ENCODE data around the gene AP4S1.
"Not testable (repeated sequence)": the region's sequence is repeated elsewhere in the genome, so short reads cannot be mapped to it uniquely, and the experiment has no call there.

AP4S1 gene

DNA sequence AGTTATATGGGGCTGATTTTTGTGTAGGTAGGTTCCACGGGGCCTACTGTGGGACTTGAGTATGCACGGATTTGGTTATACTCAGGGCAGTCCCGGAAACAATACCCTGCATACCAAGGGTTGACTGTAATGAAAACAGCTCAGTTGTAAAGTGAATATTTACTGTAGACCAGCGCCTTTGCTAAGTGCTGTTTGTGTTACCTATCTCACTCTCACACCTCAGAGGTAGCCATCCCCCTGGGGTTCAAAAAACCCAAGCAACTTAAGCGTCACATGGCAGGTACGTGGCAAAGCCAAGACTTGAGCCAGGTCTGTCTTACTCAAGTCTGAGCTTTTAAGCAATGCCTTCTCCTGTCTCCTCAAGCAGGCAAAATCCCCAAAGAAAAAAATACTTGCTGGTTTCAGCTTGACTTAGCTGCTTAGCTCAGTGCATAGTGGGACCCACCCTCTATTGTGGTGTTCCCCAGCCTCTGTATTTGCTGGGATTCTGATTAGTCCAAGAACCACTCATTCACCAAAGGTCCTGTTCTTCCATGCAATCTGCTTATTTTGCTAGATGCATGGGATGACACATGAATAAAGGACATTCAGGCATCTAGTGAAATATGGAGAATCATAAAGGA is 34.9 kb downstream of the AP4S1 start:
- Histone ChIP-seq H3K9me3 (ENCODE audit: severe bottlenecking) (no peaks in the 10 kb centered on the region), H3K27ac (peak overlapping the region; percentile 36), H3K4me3 (ENCODE audit: low read depth, low read length) (no peak overlapping the region), H3K36me3 (no peaks in the 10 kb centered on the region), H3K27me3 (ENCODE audit: insufficient read depth, low read depth, severe bottlenecking) (no peaks in the 10 kb centered on the region)
- TF ChIP-seq, protein P1, sequence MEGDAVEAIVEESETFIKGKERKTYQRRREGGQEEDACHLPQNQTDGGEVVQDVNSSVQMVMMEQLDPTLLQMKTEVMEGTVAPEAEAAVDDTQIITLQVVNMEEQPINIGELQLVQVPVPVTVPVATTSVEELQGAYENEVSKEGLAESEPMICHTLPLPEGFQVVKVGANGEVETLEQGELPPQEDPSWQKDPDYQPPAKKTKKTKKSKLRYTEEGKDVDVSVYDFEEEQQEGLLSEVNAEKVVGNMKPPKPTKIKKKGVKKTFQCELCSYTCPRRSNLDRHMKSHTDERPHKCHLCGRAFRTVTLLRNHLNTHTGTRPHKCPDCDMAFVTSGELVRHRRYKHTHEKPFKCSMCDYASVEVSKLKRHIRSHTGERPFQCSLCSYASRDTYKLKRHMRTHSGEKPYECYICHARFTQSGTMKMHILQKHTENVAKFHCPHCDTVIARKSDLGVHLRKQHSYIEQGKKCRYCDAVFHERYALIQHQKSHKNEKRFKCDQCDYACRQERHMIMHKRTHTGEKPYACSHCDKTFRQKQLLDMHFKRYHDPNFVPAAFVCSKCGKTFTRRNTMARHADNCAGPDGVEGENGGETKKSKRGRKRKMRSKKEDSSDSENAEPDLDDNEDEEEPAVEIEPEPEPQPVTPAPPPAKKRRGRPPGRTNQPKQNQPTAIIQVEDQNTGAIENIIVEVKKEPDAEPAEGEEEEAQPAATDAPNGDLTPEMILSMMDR (IDR thresholded peaks at IDR 0.05; ENCODE audit: low read depth, low read length): no peak
- DNase-seq: no peak

DNA sequence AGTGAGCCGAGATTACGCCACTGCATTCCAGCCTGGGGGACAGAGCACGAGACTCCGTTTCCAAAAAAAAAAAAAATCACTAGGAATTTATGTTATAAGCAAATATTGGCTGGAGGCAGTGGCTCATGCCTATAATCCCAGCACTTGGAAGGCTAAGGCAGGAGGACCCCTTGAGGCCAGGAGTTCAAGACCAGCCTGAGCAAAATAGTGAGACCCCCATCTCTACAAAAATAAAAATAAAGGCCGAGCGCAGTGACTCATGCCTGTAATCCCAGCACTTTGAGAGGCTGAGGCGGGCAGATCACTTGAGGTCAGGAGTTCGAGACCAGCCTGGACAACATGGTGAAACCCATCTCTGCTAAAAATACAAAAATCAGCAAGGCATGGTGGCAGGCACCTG is 37.5 kb downstream of the AP4S1 start:
- not testable (repeated sequence) for H3K27ac ChIP-seq; H3K27me3 ChIP-seq (ENCODE audit: insufficient read depth, low read depth, severe bottlenecking); H3K9me3 ChIP-seq (ENCODE audit: severe bottlenecking); H3K4me3 ChIP-seq (ENCODE audit: low read depth, low read length); DNase-seq; H3K36me3 ChIP-seq

DNA sequence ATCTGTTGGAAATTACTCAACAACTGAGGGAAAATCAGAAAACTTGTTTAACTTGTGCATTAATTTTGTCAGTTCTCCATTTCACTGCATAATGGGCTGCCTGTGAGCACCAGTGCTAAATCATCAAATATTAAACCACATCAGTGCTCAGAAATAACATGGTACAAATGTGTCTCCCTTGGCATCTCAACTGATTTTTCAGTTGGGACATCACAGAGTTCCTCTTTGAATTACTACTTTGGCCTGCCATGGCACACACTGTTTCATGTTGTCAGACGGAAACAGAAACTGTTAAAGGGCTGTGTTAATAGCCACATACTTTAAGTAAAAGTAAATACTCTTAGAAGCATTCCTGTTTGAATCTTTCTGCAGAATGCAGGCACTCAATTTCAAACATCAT is 42.8 kb downstream of the AP4S1 start:
- Histone ChIP-seq H3K36me3 (no peaks in the 10 kb centered on the region), H3K27me3 (ENCODE audit: insufficient read depth, low read depth, severe bottlenecking) (no peaks in the 10 kb centered on the region), H3K27ac (no peak overlapping the region), H3K4me3 (ENCODE audit: low read depth, low read length) (no peak overlapping the region), H3K9me3 (ENCODE audit: severe bottlenecking) (no peaks in the 10 kb centered on the region)
- DNase-seq: no peak
- TF ChIP-seq, protein P1 (IDR thresholded peaks at IDR 0.05; ENCODE audit: low read depth, low read length): no peak

DNA sequence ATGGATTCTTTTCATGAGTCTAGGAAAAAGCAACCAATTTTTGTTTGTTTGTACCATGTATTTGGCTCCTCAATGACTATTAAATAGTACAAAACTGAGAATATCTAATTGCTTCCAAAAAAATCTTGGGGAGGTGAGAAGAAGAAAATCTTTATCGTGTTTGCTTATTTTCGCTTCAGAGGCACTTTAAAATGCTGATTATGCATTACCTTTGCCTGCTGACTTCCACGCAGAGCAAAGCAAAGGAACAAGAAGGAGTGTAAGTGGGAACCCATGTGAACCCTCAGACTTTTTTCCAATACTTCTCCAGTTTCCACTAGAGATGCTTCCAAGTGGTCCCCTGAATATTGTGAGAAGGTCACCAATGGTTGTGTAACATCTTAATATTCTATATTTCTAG is 43.9 kb downstream of the AP4S1 start:
- Histone ChIP-seq H3K36me3 (no peaks in the 10 kb centered on the region), H3K4me3 (ENCODE audit: low read depth, low read length) (no peak overlapping the region), H3K27ac (no peak overlapping the region), H3K27me3 (ENCODE audit: insufficient read depth, low read depth, severe bottlenecking) (no peaks in the 10 kb centered on the region), H3K9me3 (ENCODE audit: severe bottlenecking) (no peaks in the 10 kb centered on the region)
- DNase-seq: no peak
- TF ChIP-seq, protein P1 (IDR thresholded peaks at IDR 0.05; ENCODE audit: low read depth, low read length): no peak

DNA sequence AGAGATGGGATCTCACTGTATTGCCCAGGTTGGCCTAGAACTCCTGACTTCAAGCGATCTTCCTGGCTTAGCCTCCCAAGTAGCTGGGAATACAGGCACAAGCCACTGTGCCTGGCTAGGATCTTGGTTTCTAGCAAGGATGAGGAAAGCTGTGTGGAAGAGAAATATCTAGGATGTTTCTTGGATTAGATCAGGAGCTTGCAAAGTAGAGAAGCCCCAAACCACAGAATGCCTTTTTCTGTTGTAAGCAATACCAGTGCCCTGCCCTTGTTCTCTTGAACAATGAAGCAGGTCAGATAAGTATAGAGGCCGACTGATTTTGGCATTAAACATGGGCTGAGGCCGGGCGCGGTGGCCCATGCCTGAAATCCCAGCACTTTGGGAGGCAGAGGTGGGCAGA is 45.0 kb downstream of the AP4S1 start:
- Histone ChIP-seq H3K27ac (no peak overlapping the region), H3K36me3 (peaks cover 5% of the 10 kb centered on the region; the same call in 1 of the 2 replicates), H3K27me3 (ENCODE audit: insufficient read depth, low read depth, severe bottlenecking) (no peaks in the 10 kb centered on the region), H3K9me3 (ENCODE audit: severe bottlenecking) (no peaks in the 10 kb centered on the region), H3K4me3 (ENCODE audit: low read depth, low read length) (no peak overlapping the region)
- DNase-seq: no peak
- TF ChIP-seq, protein P1 (IDR thresholded peaks at IDR 0.05; ENCODE audit: low read depth, low read length): no peak

DNA sequence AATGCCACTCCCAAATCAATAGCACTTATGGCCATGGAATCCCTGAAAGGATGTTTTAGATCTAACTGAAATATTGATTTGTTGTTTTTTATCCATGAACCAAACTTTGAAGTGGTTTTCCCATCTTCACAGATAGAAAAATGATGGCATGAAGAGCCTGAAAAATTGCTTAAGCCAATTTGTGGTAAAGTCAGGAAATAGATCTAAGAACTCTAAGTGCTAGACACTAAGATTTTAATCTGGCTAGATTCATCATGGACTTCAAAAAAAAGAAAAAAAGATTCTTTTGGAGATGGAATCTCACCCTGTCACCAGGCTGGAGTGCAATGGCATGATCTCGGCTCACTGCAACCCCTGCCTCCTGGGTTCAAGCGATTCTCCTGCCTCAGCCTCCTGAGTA is 45.7 kb downstream of the AP4S1 start:
- Histone ChIP-seq H3K9me3 (ENCODE audit: severe bottlenecking) (no peaks in the 10 kb centered on the region), H3K36me3 (peaks cover 5% of the 10 kb centered on the region; the same call in 1 of the 2 replicates), H3K27ac (no peak overlapping the region), H3K4me3 (ENCODE audit: low read depth, low read length) (no peak overlapping the region), H3K27me3 (ENCODE audit: insufficient read depth, low read depth, severe bottlenecking) (no peaks in the 10 kb centered on the region)
- TF ChIP-seq, protein P1 (IDR thresholded peaks at IDR 0.05; ENCODE audit: low read depth, low read length): no peak
- DNase-seq: no peak

All from WERI-Rb-1 (cell line).